IMR-90 (cell line): ENCODE results near the gene SLC31A1. TPM values are rescaled to one million over a fixed set of nuclear protein-coding genes. Genes with fewer than 3 reads are reported as not detected.

Experiments used
- CTCF ChIP-seq: conservative IDR thresholded peaks from 2 replicates; pipeline ENCODE4 v1.5.1; 2012; ENCODE audit warnings: mild to moderate bottlenecking, low read depth, low read length, improper control_type of control experiment
- FOS ChIP-seq: fragments of 150-350 bp; IDR thresholded peaks from 2 replicates; pipeline ENCODE4 v1.6.1; 2016; ENCODE audit warnings: low read depth, low read length
- RAD21 ChIP-seq: IDR thresholded peaks from 2 replicates; pipeline ENCODE4 v1.6.1; 2012; ENCODE audit warnings: low read length, improper control_type of control experiment
- RCOR1 ChIP-seq: IDR thresholded peaks from 2 replicates; pipeline ENCODE4 v1.6.1; 2012; ENCODE audit warnings: mild to moderate bottlenecking, low read length, improper control_type of control experiment; ENCODE audit not compliant: insufficient replicate concordance
- polyA plus RNA-seq, 3 experiments: library from polyadenylated mRNA; depleted of rRNA; stranded (reverse); fragments of >200 nt; gene quantifications; 2 replicates each; pipeline ENCODE4 v1.2.3, GENCODE V29; 2012; ENCODE audit warnings: low replicate concordance in 1 of 3
- total RNA-seq: library from RNA; depleted of rRNA; stranded (reverse); fragments of >200 nt; gene quantifications from 2 replicates; pipeline ENCODE4 v1.2.3, GENCODE V29; 2012

SLC31A1 gene
- total and polyA plus RNA-seq, 2 of the 4 experiments (the other 2 are of a cell fraction) = 17.9 to 23.3 TPM

- TF ChIP-seq CTCF (no peak), RAD21 (no peak), FOS (no peak), RCOR1 (no peak)
Measured at GRCh38 chr9:113221003-113221799, at the start of gene SLC31A1, which contains the start of gene FKBP15 (continued).
